Colon (tissue), 2 donors: ENCODE measurements around the gene DCAF11.

Experiments used
- FAIRE-seq: peaks from 2 replicates; lab custom pipeline; 2012; peaks lifted over from hg19 to GRCh38; lab: Jason Lieb, UNC
- donor health status: control.
- donor health status: control.

The DCAF11 gene

GRCh38 chr14:24121210-24121609 lies 6.6 kb downstream of the DCAF11 start:
- FAIRE-seq = no peak

GRCh38 chr14:24122416-24122815 lies 7.8 kb downstream of the DCAF11 start:
- FAIRE-seq = no peak

DNA sequence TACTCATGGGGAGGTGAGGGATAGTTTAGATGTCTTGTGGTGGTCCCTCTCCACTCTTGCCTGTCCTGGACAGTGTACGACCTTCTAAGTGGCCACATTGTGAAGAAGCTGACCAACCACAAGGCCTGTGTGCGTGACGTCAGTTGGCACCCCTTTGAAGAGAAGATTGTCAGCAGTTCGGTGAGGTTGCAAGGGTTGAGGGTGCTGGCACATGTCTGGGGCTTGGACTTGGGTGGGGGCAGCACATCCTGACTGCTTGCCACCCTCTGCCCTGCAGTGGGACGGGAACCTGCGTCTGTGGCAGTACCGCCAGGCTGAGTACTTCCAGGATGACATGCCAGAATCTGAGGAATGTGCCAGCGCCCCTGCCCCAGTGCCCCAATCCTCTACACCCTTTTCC lies 8.3 kb downstream of the DCAF11 start:
- no peak for FAIRE-seq

GRCh38 chr14:24123424-24124417 lies 9.1 kb downstream of the DCAF11 start:
- FAIRE-seq = no peak

- no peak for FAIRE-seq
Observed at GRCh38 chr14:24126939-24127338, 12.4 kb downstream of the DCAF11 start.

DNA sequence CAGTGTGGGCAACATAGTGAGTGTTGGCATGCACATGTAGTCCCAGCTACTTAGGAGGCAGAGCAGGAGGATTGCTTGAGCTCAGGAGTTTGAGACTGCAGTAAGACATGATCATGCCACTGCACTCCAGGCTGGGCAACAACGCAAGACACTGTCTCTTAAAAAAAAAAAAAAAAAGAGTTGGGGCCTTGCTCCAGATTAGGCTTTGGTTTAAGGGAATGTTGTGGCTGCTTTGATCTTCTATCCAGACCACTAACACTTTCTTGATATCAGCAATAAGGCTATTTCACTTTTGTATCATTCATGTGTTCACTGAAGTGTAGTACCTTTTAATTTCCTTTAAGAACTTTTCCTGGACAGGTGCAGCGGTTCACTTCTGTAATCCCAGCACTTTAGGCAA lies 13.1 kb downstream of the DCAF11 start:
- no peak for FAIRE-seq

- no peak for FAIRE-seq
Observed at GRCh38 chr14:24129410-24129998, 14.9 kb downstream of the DCAF11 start.

- FAIRE-seq = no peak
Observed at GRCh38 chr14:24130380-24130716, 15.8 kb downstream of the DCAF11 start, which contains the start of gene FITM1. Gene FITM1, plus strand, starts transcription at chr14:24130659. Its CDS starts 905 bp downstream, at chr14:24131564.

DNA sequence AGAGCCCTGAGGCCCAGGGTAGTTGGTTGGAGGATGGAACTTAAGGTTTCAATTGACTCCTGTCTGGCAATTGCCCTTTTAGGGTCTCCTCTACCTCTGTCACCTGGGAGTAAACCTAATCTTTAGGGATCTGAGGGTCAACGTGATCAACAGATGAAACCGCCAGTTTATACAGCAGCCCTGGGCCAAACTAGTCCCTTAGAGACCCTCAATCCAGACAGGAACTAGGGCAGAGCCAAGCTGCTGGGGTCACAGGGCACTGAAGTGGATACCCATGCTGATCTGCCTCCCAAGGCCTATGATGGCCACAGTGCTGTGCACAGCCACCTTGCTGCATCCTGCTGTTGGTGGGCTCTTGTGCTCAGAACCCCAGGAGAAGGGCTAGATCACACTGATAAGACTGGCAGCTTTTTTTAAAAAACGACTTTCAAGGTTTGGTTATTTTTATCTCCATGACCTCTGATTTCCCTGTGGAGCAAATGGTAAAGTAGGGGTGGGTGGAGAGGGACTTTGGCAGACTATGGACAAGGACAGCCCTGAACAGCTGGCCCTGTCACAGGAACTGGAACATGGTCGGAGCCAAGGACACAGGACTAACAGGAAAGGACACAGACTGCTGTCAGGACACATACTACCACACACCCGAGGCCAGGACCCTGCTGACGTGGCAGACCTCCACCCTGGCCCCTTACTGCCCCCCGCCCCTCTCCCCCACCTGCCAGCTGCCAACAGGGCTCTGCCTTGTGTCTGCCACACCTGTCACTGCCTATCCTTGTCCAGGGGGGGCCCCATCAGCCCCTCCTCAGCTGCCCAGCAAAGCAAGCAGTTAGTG lies 16.4 kb downstream of the DCAF11 start:
- no peak for FAIRE-seq

- no peak for FAIRE-seq
Observed at GRCh38 chr14:24131549-24131966, 17.0 kb downstream of the DCAF11 start.

- FAIRE-seq = no peak
Observed at GRCh38 chr14:24132061-24132685, 17.6 kb downstream of the DCAF11 start.

DNA sequence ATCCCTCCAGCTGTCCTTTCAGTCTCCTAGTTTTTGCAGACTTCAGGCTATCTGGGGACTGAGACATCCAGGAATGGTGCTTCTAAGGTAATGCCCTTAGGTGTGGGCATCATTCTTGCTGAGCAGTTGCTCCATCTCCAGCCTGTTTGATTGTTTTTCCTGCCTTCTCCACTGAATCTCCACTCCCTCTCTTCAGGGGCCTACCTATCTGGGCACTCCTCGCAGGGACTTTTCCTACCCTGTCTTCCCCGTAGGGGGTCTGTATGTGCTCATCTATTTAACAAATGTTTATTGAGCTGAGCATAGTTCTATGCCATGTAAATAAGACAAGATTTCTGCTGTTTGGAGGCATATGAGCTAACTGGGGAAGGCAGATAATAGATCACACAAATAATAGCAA lies 18.4 kb downstream of the DCAF11 start:
- FAIRE-seq = no peak

DNA sequence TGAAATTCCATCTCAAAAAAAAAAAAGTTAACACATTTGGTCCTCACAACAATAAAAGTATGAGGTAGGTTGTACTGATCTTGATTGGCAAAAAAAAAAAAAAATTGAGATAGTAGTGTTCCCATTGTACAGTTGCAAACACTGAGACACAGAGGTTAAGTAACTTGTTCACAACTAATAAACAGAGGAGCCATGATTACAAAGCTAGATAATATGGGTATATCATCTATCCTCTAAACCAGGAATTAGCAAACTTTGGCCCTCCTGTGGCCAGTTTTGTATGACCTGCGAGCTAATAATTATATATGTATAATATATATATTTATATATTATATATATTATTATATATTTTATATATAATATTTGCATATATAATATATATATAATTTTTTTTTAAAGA lies 19.2 kb downstream of the DCAF11 start:
- FAIRE-seq = no peak

DNA sequence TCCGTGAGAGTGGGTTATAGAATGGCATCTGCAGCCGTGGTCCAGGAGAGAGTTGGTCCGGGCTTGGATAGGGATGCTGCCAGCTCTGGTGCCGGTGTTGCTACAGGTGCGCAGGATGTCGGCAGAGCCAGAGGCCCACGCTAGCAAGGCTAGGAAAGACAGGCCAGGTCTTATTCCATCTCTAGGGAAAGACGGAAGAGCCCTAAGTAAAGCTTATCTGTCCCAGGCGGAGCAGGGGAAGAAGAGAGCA lies 20.9 kb downstream of the DCAF11 start:
- FAIRE-seq = no peak

DNA sequence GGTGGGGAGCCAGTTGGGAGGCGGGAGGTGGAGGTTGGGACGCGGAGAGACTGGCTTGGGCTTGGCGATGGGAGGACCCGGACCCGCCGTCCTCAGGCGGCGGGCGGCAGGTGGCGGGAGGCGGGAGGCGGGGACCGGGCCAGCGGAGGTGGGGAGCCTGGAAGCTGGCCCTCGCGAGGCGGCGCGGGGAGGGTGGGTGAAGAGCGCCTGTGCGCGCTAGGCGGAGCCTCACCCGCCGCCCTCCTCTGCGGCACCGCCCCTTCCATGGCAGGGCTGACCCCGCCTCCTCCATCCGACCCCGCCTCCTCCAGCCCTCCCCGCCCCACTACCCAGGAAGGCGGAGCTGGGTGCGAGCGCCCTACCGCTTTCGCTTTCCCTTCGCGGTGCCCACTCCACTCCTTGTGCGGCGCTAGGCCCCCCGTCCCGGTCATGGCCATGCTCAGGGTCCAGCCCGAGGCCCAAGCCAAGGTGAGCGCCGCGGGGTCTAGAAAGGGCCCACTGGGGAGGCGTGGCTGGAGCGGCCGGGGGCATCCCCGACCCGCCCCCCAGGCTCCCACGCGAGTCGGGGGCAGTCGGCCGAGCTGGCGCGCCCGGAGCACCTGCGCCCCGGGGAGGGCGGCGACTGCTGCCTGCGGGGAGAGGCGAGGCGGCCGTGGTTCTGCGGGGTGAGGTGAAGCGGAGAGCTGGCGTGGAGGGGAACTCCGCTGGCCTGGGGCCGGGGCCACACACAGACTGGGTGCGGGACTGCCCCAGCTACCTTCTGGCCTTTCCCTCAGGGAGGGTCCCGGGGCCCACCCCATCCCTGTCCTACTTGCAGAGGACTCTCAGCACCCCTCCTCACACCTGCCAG lies 21.5 kb downstream of the DCAF11 start, which contains the start of gene PSME1:
Gene PSME1 (plus strand): TSS at position 361 of the 850 bp plus-strand sequence. CDS start 69 bp downstream, at position 430.
- FAIRE-seq = no peak

DNA sequence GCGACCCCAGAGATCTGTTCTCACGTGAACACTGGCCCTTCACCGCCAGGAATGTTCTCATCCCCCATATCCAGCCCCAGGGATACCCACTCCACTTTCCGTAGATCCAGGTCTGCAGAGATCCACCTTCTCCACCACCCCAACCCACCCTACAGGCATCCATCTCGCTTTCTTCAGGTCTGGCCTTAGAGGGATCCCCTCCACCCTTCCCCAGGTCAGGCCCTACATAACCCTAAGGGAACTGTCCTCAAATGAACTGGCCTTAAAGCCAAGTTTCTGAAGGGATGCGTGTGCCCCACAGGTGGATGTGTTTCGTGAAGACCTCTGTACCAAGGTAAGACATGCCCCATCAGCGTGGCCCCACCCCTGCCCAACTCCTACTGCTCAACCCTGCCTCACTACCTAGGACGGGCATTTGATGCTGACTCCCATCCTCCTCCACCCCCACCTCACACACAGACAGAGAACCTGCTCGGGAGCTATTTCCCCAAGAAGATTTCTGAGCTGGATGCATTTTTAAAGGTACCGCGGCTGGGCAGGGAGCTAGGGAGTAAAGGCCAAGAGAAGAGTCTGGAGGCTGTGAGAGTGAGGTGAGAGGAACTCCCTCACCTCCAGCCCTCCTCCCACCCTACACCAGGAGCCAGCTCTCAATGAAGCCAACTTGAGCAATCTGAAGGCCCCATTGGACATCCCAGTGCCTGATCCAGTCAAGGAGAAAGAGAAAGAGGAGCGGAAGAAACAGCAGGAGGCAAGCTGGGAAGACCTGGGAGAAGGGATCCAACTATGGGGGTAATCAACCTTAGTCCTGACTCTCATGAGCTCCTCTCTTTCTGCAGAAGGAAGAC lies 22.3 kb downstream of the DCAF11 start:
- FAIRE-seq = no peak

DNA sequence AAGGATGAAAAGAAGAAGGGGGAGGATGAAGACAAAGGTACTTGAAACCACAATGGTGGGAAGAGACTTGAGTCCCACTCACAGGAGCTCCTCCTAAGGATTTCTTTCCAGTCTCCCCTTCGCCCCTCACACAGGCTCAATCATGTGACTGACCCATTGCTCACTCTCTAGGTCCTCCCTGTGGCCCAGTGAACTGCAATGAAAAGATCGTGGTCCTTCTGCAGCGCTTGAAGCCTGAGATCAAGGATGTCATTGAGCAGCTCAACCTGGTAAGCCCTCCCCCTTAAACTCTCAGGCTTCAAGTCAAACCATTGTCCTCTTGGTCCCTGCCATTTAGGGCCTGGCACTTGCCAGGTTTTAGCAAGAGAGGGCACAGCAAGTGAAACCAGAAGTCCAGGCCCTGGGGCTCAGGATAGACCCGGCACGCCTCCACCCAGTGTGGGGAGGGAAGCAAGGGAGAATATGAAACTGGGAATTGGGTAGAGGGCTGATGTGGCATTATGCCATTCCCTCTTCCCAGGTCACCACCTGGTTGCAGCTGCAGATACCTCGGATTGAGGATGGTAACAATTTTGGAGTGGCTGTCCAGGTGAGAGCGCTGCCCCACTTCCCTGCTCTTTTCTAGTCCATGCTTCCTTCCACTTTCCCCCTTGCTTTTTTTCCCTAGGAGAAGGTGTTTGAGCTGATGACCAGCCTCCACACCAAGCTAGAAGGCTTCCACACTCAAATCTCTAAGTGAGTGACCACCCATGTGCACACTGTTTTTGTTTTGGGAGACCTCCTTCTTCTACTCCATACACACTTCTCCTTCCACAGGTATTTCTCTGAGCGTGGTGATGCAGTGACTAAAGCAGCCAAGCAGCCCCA lies 23.2 kb downstream of the DCAF11 start:
- FAIRE-seq = no peak

- FAIRE-seq = no peak
Observed at GRCh38 chr14:24138396-24139271, 24.1 kb downstream of the DCAF11 start.
